GM21723 (cell line): ENCODE measurements around the gene UQCR10.
"Not testable (repeated sequence)": the region's sequence is repeated elsewhere in the genome, so short reads cannot be mapped to it uniquely, and the experiment has no call there.

Experiments used
- ATAC-seq: cut with Tn5 transposase; IDR thresholded peaks from one replicate; pipeline ENCODE4 v1.9.1; 2021; ENCODE audit warnings: mild to moderate bottlenecking, moderate library complexity; ENCODE audit not compliant: unreplicated experiment

The UQCR10 gene

DNA sequence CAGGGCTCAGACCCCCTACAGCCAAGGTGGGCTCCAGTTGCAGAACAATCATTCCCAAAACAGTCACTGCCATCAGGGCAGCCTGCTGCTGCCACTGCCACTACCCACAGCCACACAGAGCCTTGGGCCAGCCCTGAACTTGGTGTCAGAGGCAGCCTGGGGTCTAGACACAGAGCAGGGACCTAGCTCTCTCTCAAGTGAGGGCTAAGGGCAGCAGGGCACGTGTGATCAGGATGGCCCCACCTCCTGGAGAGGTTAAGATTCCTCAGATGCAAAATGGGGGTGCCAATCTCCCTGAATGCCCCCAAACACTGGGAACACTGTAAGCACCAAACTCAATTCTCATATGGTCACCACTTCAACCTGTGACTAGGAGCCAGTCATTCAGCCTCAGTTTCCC is 31.8 kb upstream of the UQCR10 start:
- no peak for ATAC-seq

DNA sequence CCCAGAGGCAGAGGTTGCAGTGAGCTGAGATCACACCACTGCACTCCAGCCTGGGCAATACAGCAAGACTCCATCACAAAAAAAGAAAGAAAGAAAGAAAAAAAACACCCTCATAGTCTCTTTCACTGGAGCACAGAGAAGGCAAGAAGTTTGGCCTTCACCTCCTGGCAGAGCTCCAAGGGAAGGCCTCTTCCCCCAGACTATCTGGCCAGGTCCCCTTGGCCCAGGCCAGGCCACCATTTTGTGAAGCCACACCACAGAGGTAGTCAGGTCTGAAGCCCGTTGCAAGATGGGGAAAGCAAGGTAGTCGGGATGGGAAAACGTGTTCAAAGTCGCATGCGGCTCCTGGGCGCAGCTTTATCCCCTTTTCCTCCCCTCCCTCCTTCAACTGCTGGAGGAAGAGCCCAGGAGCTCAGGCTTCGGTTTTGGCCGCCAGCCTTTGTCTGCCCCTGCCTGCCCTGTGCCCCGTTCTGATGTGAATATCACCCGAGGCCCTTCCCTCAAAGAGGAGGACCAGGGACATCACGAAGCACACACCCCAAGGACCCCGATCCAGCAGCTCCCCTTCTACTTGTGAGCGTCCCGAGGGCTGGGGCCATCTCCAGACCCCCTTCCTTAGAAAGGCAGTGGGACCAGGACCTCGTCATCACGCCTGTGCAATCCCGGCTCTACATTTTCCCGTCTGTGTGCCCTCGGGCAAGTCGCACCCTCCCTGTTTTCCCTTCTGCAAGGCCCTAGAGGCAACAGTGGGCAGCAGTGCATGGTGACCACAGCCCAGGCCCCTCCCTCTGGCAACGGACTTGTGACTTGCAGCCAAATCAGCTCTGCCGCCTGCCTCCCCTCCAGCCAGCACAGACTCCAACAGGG is 29.7 kb upstream of the UQCR10 start:
- no peak for ATAC-seq

DNA sequence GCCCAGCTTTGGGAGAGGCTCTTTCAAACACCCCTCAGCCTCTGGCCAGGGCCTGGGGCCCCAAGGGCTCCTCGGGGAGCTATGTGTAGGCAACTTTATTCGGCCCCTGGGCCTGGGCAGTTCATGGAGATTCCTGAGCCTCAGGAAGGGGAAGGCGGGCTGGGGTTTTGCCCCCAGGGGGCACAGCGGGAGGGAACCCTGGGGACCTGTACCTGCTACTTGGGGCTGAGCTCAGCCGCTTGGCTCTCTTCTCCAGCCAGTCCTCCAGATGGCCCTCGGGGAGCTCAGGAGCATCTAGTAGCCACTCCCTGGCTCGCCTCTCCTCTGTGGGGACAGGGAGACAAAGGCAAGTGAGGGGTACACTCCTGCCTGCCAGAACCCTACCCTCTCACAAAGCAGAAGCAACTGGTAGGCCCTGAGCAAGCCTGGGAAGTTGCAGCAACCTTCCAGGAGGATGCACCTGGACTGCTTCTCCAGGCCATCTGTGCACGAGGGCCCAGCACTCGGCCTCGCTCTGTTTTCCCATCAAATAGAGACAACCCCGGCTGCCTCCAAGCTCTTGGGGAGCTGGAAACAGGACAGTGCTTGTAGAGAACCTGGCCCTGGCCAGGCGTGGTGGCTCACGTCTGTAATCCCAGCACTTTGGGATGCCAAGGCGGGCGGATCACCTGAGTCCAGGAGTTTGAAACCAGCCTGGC is 28.9 kb upstream of the UQCR10 start:
- ATAC-seq = no peak

DNA sequence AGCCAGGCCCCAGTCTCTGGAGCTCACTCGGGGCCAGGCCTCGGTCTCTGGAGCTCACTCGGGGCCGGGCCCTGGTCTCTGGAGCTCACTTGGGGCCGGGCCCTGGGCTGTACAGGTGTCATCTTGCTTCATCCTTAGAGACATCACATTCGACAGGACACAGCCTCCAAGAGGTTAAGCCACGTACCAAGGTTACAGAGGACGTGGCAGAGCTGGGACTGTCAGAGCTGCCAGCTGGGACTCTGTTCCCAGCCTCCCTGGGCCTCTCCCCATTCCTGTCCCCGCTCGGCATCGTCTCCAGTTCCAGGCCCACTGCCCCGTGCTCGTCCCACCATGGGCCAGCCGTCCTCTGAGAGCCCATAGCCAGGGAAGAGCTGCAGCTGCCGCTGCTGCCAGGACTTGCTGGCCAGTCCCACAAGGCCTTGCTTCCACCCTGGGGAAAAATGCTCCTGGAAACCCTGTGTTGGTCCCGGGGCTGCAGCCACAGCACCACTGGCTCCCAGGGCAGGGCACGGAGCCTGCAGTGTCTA is 27.8 kb upstream of the UQCR10 start:
- no peak for ATAC-seq

DNA sequence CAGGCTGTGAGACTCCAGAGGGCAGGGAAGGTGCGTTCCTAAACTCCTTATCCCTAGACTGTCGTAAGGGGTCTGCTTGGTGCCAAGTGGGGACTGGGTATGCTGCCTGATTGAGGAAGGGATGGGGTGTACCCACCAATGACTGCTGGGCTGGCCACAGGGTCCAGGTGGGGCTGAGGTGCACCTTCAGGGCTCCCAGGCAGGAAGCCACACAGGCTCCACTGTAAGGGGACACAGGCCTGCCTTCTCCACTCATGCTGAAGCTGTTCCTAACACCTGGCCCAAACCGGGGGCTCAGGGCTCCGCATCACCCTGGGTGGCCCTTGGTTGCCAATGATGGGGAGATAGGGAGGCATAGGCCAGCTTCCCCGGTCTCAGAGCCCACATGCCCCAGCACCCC is 27.0 kb upstream of the UQCR10 start:
- ATAC-seq = no peak

DNA sequence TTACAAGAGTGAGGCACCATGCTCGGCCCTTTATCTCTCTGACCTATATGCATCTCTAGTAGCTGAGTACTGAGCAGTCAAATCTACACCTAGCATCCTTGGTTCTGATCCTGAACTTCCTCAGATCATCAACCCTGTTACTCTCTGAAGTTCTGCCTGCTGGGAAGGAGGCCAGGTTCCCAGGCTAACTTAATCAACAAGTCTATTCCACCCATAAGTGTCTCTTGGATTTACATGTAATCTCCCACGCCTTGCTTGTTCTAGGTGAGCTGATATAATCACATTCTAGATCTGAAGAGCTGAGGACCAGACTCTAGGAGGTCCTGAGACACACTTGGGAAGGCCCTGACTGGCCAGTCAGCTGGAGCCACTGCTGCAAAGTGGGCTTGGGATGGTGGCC is 25.2 kb upstream of the UQCR10 start:
- ATAC-seq = no peak

DNA sequence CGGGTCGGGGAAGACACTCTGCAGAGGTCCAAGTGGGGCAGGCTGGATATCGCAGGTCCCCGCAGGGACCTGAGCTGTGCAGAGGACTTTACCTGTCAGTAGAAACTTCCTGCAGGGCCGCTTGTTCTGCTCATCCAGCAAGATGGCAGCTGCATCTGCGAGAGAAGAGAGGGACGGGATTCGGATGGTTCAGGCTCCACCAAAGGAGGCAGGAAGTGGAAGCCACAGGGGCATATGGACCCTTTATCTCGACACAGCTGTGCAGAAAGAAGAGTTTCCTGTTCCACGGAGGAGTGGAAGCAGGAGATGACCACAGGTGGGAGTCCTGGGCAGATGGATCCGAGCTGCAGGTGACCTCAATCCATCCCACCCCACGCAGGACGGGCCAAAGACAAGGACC is 24.8 kb upstream of the UQCR10 start:
- ATAC-seq = no peak

DNA sequence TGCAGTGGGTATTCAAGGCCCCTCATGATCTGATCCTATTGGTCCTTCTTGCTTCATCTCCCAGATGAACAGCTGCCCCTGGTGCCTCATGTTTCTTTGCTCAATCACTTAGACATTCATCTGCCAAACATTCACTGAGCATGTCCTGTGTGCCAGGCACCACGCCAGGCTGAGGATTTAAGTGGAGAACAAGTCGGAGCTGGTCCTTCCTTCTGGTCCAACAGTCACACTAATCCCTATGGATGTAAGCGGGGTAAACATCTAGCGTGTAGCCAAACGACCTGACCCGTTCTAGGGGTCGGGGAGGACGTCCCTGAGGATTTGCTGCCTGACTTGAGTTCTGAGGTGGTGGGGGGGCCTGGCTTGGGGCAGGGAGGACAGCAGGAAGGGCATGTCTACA is 22.3 kb upstream of the UQCR10 start:
- ATAC-seq = no peak

DNA sequence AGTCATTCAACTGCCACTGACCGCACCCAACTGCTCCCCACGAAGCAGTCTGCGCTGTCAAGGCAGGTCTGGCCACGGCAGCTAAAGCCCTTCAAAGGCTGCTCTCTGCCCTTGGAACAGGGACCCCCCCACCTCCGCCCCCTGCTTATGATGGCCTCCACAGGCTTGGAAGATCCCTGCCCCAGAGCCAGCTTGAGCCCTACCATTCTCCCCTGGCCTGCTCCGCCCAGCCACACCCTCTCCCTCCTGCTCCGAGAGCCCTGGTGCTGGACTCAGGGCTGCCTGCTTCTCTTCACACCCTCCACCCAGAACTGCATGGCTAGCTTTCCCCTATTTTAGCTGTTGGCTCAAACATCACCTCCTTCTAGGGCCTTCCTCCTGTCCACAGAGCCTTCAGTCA is 19.3 kb upstream of the UQCR10 start:
- no peak for ATAC-seq

DNA sequence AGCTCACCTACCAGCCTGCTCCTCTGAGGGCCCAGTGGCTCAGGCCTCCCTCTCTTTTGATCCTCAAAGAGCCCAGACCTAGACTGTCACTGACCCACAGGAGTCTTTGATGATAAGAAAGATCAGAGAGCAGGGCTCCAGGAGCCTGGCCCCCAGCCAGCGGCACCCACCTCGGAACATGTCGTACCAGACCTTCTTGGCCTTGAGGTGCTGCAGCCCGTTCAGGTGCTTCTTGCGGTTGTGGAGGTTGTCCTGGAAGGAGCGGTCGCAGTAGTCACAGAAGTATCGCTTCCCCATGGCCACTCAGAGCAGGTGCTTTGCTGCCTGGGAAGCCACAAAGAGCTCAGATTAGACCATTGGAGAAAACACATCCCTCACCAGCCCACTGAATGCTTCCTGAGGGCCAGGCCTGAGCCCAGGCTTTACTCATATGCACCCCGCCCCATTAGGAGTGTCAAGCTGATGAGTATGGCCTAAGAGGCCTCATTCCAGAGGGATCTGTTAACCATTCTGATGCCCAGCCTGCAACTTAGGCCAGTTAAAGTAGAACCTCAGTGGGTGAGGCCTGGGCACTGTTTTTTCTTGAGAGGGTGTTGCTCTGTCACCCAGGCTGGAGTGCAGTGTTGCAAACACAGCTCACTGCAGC is 18.8 kb upstream of the UQCR10 start:
- ATAC-seq = no peak

DNA sequence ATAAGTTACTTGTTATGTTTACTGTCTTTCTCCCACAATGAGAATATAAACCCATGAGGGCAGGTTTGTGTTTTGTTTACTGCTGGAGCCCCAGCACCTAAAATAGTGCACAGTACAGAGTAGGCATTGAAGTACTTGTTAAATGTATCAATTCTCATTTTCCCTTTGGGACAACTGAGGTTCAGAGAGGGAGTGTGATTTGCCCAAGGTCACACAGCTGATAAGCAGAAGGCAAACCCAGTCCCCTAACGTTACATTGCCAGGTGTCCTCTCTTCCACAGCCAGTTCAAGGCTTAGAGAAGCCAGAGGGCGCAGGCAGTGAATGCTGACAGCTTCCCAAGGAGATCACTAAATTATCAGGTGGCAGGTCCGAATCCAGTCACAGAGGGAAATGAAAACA is 17.1 kb upstream of the UQCR10 start:
- ATAC-seq = no peak

DNA sequence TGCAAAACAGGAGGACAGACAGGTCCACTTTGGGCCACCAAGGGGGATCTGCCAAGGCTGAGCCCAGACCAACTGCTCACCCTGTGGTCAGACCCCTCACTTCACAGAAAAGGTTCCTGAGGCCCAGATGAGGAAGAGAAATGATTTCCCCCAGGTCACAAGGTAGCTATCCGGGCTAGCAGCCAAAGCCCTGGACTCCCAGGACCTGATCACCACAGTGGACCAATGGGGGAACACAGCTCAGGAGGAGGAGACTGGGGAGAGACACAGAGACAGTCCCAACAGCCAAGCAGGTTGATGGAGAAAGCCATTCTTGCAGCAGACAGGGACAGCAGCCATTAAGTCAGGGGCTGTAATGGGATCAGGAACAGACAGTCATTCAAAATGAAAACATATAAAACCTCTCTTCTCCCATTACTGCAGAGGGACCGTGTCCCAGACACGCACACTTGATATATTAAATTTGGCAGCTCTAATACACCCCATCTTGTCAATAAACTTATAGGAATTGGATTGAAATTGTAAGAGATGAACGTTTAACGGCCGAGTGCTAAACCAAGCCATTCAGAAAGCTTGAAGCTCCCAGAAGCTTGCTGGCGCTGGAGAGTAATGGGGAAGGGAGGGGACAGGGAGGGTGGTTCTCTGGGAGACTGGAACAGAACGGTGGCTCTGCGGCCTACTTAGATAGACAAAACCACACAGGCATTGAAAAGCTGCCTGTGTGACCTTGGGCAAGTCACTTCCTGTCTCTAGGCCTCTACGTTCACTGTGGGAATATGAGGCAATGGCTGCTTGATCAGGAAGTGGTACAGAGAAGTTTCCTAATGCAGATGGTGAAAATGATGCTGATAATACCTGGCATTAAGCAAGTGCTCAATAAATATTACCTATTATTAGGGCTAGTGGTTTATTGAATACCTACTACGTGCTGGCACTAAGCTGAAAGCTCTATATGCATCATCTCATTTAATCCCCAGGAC is 16.3 kb upstream of the UQCR10 start:
- no peak for ATAC-seq

DNA sequence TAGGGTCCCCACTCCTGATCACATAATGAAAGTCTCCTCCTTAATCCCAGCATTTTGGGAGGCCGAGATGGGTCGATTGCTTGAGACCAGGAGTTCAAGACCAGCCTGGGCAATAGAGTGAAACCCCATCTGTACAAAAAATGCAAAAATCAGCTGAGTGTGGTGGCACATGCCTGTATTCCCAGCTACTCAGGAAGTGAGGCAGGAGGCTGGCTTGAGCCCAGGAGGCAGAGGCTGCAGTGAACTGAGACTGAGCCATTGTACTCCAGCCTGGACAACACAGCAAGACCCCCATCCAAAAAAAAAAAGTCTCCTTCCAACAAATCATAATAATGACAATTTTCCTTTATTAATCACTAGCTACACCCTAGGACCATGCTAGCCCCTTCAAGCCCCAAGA is 15.5 kb upstream of the UQCR10 start:
- no peak for ATAC-seq

DNA sequence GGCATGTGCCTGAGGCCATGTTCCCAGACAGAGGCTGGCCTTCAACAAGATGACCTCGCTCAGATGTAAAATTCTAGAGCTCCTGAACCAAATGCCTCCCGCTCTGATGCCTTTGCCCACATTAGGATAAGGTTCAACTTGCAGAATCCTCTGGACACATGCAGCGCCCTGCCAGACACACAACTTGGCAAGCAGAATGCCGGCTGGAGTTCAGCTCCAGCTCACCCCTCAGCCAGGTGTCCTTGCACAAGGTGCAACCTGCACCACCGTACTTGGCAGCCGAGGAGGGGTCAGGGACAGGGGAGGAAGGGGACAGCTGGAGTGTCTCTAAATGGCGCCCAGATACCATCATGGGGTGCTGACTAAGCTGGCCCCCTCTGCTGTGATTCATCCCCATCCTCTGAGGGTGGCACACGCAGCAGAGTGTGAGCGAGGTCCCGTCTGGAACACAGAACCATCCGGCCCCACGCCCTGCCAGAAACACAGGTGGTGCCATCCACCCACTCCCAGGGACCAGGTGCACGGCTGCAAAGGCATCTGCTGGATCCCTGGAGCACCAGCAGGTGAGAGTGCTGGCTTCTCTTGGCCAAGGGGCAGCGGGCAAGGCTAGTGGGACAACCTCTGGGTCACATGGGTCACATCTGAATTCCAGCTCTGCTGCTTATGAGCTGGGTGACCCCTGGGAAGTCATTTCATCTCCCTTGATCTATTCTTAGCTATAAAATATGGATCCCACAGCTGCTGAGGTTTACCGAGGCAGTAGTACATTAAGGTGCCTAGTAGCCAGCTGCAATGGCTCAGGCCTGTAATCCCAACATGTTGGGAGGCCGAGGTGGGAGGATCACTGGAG is 13.1 kb upstream of the UQCR10 start:
- no peak for ATAC-seq

DNA sequence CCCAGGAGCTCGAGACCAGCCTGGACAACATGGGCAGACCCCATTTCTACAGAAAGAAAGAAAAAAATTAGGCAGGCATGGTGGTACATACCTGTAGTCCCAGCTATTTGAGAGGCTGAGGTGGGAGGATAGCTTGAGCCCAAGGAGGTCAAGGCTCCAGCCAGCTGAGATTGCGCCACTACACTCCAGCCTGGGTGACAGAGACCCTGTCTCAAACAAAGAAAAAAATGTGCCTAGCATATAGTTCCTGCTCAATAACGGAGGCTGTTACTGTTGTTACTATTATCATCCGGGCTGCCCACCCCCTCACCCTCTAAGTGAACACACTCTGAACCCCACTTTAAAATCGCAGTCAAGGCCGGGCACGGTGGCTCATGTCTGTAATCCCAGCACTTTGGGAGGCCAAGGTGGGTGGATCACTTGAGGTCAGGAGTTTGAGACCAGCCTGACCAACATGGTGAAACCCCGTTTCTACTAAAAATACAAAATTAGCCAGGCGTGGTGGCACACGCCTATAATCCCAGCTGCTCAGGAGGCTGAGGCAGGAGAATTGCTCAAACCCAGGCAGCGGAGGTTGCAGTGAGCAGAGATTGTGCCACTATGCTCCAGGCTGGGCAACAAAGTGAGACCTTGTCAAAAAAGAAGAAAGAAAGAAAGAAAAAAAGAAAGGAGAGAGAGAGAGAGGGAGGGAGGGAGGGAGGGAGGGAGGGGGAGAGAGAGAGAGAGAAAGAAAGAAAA is 12.3 kb upstream of the UQCR10 start:
- not testable (repeated sequence) for ATAC-seq

DNA sequence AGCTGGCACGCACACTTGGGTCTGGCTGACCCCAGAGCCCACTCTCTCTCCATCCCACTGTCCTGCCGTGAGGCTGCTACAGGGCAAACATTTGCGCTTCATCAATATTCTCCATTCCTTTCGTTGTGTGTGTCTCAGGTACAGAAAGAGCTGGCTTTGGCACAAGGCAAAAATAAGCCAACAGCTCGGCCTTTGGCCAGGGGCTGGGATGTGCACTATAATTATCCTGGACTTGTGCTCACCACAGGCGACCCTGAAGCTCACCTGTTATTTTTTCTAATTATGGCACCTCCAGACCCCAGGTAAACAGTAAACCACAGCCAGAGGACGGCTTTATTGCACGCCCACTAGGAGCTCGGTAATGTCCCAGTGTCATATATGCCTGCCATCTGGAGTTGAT is 11.3 kb upstream of the UQCR10 start:
- no peak for ATAC-seq

DNA sequence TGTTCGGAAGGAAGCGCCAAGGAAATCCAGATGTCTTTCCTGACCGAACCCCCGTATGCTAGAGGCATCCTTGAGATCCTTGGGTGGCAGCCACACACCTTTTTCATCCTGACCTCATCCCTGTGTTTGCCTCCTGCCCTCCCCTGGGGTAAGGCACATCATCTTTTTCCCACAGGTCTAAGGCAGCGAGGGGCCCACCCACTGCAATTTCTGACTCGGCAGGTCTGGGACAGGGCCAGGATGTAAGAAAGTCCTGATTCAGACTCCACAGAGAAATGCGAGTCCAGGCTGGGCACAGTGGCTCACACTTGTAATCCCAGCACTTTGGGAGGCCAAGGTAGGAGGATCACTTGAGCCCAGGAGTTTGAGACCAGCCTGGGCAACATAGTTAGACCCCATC is 10.8 kb upstream of the UQCR10 start:
- no peak for ATAC-seq

DNA sequence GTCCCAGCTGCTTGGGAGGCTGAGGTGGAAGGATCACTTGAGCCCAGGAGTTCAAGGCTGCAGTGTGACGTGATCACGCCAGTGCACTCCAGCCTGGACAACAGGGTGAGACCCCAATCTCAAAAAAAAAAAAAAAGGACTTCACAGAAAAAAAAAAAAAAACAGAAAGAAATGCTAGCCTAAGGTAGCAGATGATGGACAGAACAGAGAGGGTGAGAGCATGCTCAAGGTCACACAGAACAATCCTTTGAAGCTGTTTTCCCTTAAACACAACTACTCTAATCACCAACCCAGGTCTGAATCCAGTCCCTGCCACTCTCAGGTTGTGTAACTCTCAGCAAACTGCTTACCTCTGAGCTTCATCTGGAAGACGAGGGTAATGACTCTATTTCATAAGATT is 10.1 kb upstream of the UQCR10 start:
- ATAC-seq = no peak

DNA sequence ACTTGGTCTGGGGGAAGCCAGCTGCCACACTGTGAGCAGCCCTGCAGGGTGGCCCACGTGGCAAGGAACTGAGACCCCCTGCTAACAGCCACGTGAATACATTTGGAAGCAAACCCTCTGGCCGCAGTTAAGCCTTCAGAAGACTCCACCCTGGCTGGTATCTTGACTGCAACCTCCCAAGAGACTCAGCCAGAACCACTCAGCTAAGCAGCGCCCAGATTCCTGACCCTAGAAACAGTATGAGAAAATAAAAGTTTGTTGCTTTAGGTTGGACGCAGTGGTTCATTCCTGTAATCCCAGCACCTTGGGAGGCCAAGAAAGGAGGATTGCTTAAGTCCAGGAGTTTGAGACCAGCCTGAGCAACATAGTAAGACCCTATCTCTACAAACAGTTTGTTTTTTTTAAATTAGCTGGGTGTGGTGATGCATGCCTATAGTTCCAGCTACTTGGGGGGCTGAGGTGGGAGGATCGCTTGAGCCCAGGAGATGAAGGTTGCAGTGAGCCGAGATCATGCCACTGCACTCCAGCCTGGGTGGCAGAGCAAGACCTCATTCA is 9.0 kb upstream of the UQCR10 start:
- ATAC-seq = no peak
